ENCODE measurements around the gene LILRB5. TPM values are rescaled to one million over a fixed set of nuclear protein-coding genes. Genes with fewer than 3 reads are reported as not detected.

Gene LILRB5
- total and polyA plus RNA-seq, 2 donors (not counting 1 experiment from before 2014, with no cell fraction given), result 0.05 TPM; not detected in 1

DNA sequence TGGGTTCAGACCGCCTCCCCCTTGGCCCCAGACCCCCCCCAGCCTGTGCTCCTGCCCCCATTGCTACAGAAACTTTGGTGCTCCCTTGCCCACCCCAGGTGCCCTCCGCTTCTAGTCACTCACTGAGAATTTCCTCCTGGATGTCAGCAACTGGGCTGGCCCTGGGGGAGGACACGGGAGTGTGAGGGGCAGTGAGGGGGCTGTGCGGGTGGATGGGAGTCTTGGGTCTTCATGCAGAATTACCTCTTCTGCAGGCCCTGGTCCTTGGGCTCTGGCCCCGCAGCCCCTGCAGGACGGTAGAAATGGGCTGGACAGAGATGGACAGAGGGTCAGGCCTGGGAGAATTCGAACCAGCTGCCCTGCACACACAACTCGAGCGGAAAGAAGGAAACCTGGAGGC, 4.8 kb downstream of the LILRB5 start:
- ATAC-seq (ENCODE audit: low read depth), result no peak
- no peak overlapping the region for H3K9ac ChIP-seq (ENCODE audit: low read length)
- Mint-ChIP-seq H3K4me1 (peaks cover 9% of the 10 kb centered on the region), H3K4me3 (no peak overlapping the region), H3K27ac (no peak overlapping the region), H3K9me3 (ENCODE audit: insufficient read depth) (no peaks in the 10 kb centered on the region), H3K27me3 (peaks cover 28% of the 10 kb centered on the region)
- no peak overlapping the region for H3K4me3 ChIP-seq (ENCODE audit: control extremely low read depth in 1 of 5, extremely low read depth in 1 of 5, insufficient read depth in 1 of 5, low read depth in 2 of 5, low read length in 4 of 5)
- no peak overlapping the region for H3K4me2 ChIP-seq (replicated peaks; ENCODE audit: low read depth, low read length, poor library complexity, severe bottlenecking)
- peaks cover 0 to 38% (median 3%) of the 10 kb centered on the region in 4 experiments for H3K27me3 ChIP-seq (replicated peaks in 1 of 4; ENCODE audit: control extremely low read depth in 1 of 4, control insufficient read depth in 3 of 4, insufficient read depth in 4 of 4, low read length in 3 of 4)
- no peak for DNase-seq
- WGBS (ENCODE audit: insufficient coverage), result 86% methylated on average over 6 of the region's 9 CpGs
- ChIA-PET POLR2A (no interaction called here), CTCF (no interaction called here)
- intact Hi-C loops (cut with micrococcal nuclease), result no loop called here
- no peaks in the 10 kb centered on the region for H4K20me1 ChIP-seq (ENCODE audit: control insufficient read depth, insufficient read depth, low read length, poor library complexity, severe bottlenecking)
- no peaks in the 10 kb centered on the region for H3K9me3 ChIP-seq (ENCODE audit: control extremely low read depth in 1 of 3, control insufficient read depth in 2 of 3, insufficient read depth in 1 of 3, low read length in 2 of 3)
- no peaks in the 10 kb centered on the region for H3K79me2 ChIP-seq (ENCODE audit: control insufficient read depth, insufficient read depth, low read length)
- H3K4me1 ChIP-seq (ENCODE audit: control insufficient read depth in 2 of 2, insufficient read depth in 2 of 2, low read length in 2 of 2), result peaks cover 9% of the 10 kb centered on the region in 2 donors
- H3K36me3 ChIP-seq (replicated peaks in 1 of 2; ENCODE audit: control extremely low read depth in 1 of 2, control insufficient read depth in 1 of 2, extremely low read depth in 1 of 2, insufficient read depth in 2 of 2, low read length in 1 of 2), result no peaks in the 10 kb centered on the region
- TF ChIP-seq EZH2 (IDR thresholded peaks at IDR 0.05; ENCODE audit: borderline replicate concordance, insufficient read depth, low read depth, low read length, poor library complexity, severe bottlenecking), result no peak
- TF ChIP-seq, protein P1, sequence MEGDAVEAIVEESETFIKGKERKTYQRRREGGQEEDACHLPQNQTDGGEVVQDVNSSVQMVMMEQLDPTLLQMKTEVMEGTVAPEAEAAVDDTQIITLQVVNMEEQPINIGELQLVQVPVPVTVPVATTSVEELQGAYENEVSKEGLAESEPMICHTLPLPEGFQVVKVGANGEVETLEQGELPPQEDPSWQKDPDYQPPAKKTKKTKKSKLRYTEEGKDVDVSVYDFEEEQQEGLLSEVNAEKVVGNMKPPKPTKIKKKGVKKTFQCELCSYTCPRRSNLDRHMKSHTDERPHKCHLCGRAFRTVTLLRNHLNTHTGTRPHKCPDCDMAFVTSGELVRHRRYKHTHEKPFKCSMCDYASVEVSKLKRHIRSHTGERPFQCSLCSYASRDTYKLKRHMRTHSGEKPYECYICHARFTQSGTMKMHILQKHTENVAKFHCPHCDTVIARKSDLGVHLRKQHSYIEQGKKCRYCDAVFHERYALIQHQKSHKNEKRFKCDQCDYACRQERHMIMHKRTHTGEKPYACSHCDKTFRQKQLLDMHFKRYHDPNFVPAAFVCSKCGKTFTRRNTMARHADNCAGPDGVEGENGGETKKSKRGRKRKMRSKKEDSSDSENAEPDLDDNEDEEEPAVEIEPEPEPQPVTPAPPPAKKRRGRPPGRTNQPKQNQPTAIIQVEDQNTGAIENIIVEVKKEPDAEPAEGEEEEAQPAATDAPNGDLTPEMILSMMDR (IDR thresholded peaks at IDR 0.05), result no peak
- no peak overlapping the region for H2AFZ ChIP-seq (ENCODE audit: insufficient read depth, low read depth, low read length, poor library complexity, severe bottlenecking)
- H3K27ac ChIP-seq (ENCODE audit: low read length in 2 of 2), result no peak overlapping the region

DNA sequence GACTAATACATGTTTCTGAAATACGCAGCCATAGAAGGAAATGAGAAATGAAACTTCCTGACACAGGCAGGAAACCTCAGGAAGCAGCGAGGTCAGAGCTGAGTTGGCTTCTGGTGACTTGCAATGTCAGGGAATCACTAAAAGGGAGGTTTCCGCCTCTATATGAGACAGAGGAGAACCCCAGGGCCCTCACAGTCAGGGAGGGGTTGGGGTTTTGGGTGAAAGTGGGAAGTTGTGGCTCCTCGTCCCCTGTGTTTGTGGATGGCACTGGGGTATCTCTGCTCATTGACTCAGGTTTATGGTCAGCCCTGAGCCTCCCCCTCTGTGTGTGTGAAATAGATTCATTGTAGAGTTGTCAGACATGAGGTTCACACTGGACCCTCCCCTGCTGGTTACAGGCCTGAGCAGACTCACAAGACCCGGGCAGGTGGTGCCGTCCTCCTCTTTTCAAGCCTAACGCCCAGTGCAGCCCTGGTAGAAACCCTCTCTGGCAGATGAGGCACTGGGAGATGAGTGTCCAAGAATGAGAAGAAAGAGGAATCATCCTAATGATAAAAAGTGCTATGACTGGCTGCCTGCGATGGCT, 9.0 kb downstream of the LILRB5 start:
- Histone ChIP-seq H3K36me3 (replicated peaks in 1 of 2; ENCODE audit: control extremely low read depth in 1 of 2, control insufficient read depth in 1 of 2, extremely low read depth in 1 of 2, insufficient read depth in 2 of 2, low read length in 1 of 2) (no peaks in the 10 kb centered on the region), H3K4me3 (ENCODE audit: control extremely low read depth in 1 of 5, extremely low read depth in 1 of 5, insufficient read depth in 1 of 5, low read depth in 2 of 5, low read length in 4 of 5) (no peak overlapping the region), H3K9me3 (ENCODE audit: control extremely low read depth in 1 of 3, control insufficient read depth in 2 of 3, insufficient read depth in 1 of 3, low read length in 2 of 3) (no peaks in the 10 kb centered on the region), H3K79me2 (ENCODE audit: control insufficient read depth, insufficient read depth, low read length) (no peaks in the 10 kb centered on the region), H4K20me1 (ENCODE audit: control insufficient read depth, insufficient read depth, low read length, poor library complexity, severe bottlenecking) (no peaks in the 10 kb centered on the region), H3K4me1 (ENCODE audit: control insufficient read depth in 2 of 2, insufficient read depth in 2 of 2, low read length in 2 of 2) (peaks cover 11 to 13% of the 10 kb centered on the region in 2 donors), H2AFZ (ENCODE audit: insufficient read depth, low read depth, low read length, poor library complexity, severe bottlenecking) (no peak overlapping the region), H3K9ac (ENCODE audit: low read length) (peak overlapping the region; percentile 21), H3K27ac (ENCODE audit: low read length in 2 of 2) (no peak overlapping the region), H3K4me2 (replicated peaks; ENCODE audit: low read depth, low read length, poor library complexity, severe bottlenecking) (peak overlapping the region; percentile 30), H3K27me3 (replicated peaks in 1 of 4; ENCODE audit: control extremely low read depth in 1 of 4, control insufficient read depth in 3 of 4, insufficient read depth in 4 of 4, low read length in 3 of 4) (peaks cover 0 to 33% (median 5%) of the 10 kb centered on the region in 4 experiments)
- 44% methylated on average over 7 of the region's 8 CpGs for WGBS (ENCODE audit: insufficient coverage)
- H3K9me3 Mint-ChIP-seq (ENCODE audit: insufficient read depth), result no peaks in the 10 kb centered on the region
- intact Hi-C loops (cut with micrococcal nuclease), result no loop called here
- CTCF ChIA-PET, result interaction anchor here (0.9 to 1.3 kb wide), 2 partner anchors 16 to 50 kb away, joined by 3 to 4 read pairs; no protein-coding TSS in a partner anchor
- POLR2A ChIA-PET, result no interaction called here
- peaks cover 9% of the 10 kb centered on the region for H3K4me1 Mint-ChIP-seq
- no peak for DNase-seq
- peak overlapping the region; percentile 7 for H3K4me3 Mint-ChIP-seq
- peaks cover 31% of the 10 kb centered on the region for H3K27me3 Mint-ChIP-seq
- no peak for ATAC-seq (ENCODE audit: low read depth)
- H3K27ac Mint-ChIP-seq, result no peak overlapping the region
- TF ChIP-seq, protein P1 (IDR thresholded peaks at IDR 0.05), result no peak
- no peak for TF ChIP-seq EZH2 (IDR thresholded peaks at IDR 0.05; ENCODE audit: borderline replicate concordance, insufficient read depth, low read depth, low read length, poor library complexity, severe bottlenecking)

All from B cell (primary cell).